Hepatocyte (in vitro differentiated cells): ENCODE results near the gene SPR.

Source experiments
- CTCF ChIP-seq: fragments of 200-600 bp; sonication (generic); IDR thresholded peaks from 2 replicates; pipeline ENCODE4 v1.5.1; 2016; ENCODE audit warnings: antibody characterized with exemption, mild to moderate bottlenecking; ENCODE audit not compliant: poor library complexity
- EZH2 ChIP-seq: fragments of 200-600 bp; sonication (generic); IDR thresholded peaks from 2 replicates; pipeline ENCODE4 v1.6.1; 2016; ENCODE audit warnings: antibody characterized with exemption, mild to moderate bottlenecking, borderline replicate concordance

- TF ChIP-seq CTCF (no peak), EZH2 (no peak)
Observed at GRCh38 chr2:72937356-72937669, 50.1 kb downstream of the SPR start.
